SK-N-SH (cell line): ENCODE data around the gene FAM118A. TPM values are rescaled to one million over a fixed set of nuclear protein-coding genes. Genes with fewer than 3 reads are reported as not detected.

Source experiments
- CTCF ChIA-PET: fragments of 300-600, 350-600 bp; formaldehyde crosslinking; extraction: SDS; loops from one replicate; lab custom pipeline; 2021; lab: Yijun Ruan, JAX
- POLR2A ChIA-PET: fragments of 350-600 bp; sonication (Branson Sonifier 250); formaldehyde crosslinking; extraction: SDS; loops from one replicate; lab custom pipeline; 2020; ENCODE audit warnings: antibody characterized with exemption, inconsistent platforms; lab: Yijun Ruan, JAX
- DNase-seq: peaks from one replicate; pipeline ENCODE4 v3.0.0; 2012
- H2AFZ ChIP-seq: fragments of 200-600 bp; sonication (generic); 2 replicates; pipeline ENCODE4 v1.8.1; 2016; ENCODE audit warnings: antibody characterized with exemption, mild to moderate bottlenecking, low read depth
- H3F3A ChIP-seq: fragments of 200-600 bp; sonication (generic); replicated peaks from 2 replicates; pipeline ENCODE3; 2016; ENCODE audit warnings: antibody characterized with exemption, mild to moderate bottlenecking; ENCODE audit not compliant: insufficient read depth
- H3K27ac ChIP-seq, 2 experiments: fragments of 200-500 bp in 1 of 2; fragments of 200-600 bp in 1 of 2; sonication (Bioruptor generic) in 1 of 2; sonication (generic), shearing (Covaris generic) in 1 of 2; 2 replicates each; pipeline versions ENCODE4 v1.5.1 to v1.6.1; 2014 to 2016; ENCODE audit warnings: low read depth in 2 of 2, inconsistent platforms in 1 of 2, low read length in 1 of 2, mild to moderate bottlenecking in 1 of 2, mixed read lengths in 1 of 2
- H3K27me3 ChIP-seq: fragments of 200-600 bp; sonication (generic), shearing (Covaris generic); 2 replicates; pipeline ENCODE4 v1.6.1; 2016; ENCODE audit warnings: mixed run types; ENCODE audit not compliant: insufficient read depth
- H3K36me3 ChIP-seq, 2 experiments: fragments of 200-500 bp in 1 of 2; fragments of 200-600 bp in 1 of 2; sonication (Bioruptor generic) in 1 of 2; sonication (generic) in 1 of 2; replicated peaks in 1 of 2; 2 replicates each; pipeline versions ENCODE3 to v1.5.1; 2014 to 2016; ENCODE audit warnings: low read length in 1 of 2, mild to moderate bottlenecking in 1 of 2; ENCODE audit not compliant: insufficient read depth in 2 of 2, control insufficient read depth in 1 of 2
- H3K4me1 ChIP-seq, 2 experiments: fragments of 200-500 bp in 1 of 2; fragments of 200-600 bp in 1 of 2; sonication (Bioruptor generic) in 1 of 2; sonication (generic), shearing (Covaris generic) in 1 of 2; 2 replicates each; pipeline versions ENCODE4 v1.5.1 to v1.6.1; 2014 to 2016; ENCODE audit warnings: low read depth in 1 of 2, low read length in 1 of 2, mixed run types in 1 of 2; ENCODE audit not compliant: insufficient read depth in 2 of 2, control insufficient read depth in 1 of 2
- H3K4me2 ChIP-seq: fragments of 200-600 bp; sonication (generic), shearing (Covaris generic); 2 replicates; pipeline ENCODE4 v1.6.1; 2017; ENCODE audit warnings: mixed run types
- H3K4me3 ChIP-seq, 2 experiments: fragments of 200-500 bp in 1 of 2; fragments of 200-600 bp in 1 of 2; sonication (Bioruptor generic) in 1 of 2; sonication (generic), shearing (Covaris generic) in 1 of 2; 2 replicates each; pipeline versions ENCODE4 v1.5.1 to v1.8.1; 2014 to 2016; ENCODE audit warnings: low read depth in 2 of 2, inconsistent platforms in 1 of 2, low read length in 1 of 2, mild to moderate bottlenecking in 1 of 2, mixed read lengths in 1 of 2, moderate library complexity in 1 of 2
- H3K79me2 ChIP-seq: fragments of 200-600 bp; sonication (generic); 2 replicates; pipeline ENCODE4 v1.8.1; 2017; ENCODE audit warnings: mild to moderate bottlenecking; ENCODE audit not compliant: insufficient read depth
- H3K9ac ChIP-seq: fragments of 200-600 bp; sonication (generic); 2 replicates; pipeline ENCODE4 v1.6.1; 2017; ENCODE audit warnings: mixed run types
- H3K9me2 ChIP-seq: fragments of 200-600 bp; sonication (generic); 2 replicates; pipeline ENCODE4 v1.6.1; 2017; ENCODE audit warnings: mixed run types
- H3K9me3 ChIP-seq: fragments of 200-600 bp; sonication (generic); 2 replicates; pipeline ENCODE4 v1.6.1; 2017; ENCODE audit warnings: mixed run types, mild to moderate bottlenecking, moderate library complexity
- H4K20me1 ChIP-seq: fragments of 200-600 bp; sonication (generic); 2 replicates; pipeline ENCODE4 v1.6.1; 2017; ENCODE audit warnings: mild to moderate bottlenecking, mixed run types; ENCODE audit not compliant: insufficient read depth
- CHD2 ChIP-seq: fragments of 150-350 bp; IDR thresholded peaks from 2 replicates; pipeline ENCODE4 v1.6.1; 2018; ENCODE audit warnings: low read length; ENCODE audit not compliant: partially characterized antibody
- CTCF ChIP-seq: fragments of 200-600 bp; sonication (generic); IDR thresholded peaks from 2 replicates; pipeline ENCODE4 v1.6.1; 2017; ENCODE audit warnings: antibody characterized with exemption, mild to moderate bottlenecking, moderate library complexity
- EZH2phosphoT487 ChIP-seq: fragments of 200-600 bp; sonication (generic); IDR thresholded peaks from 2 replicates; pipeline ENCODE4 v1.6.1; 2017; ENCODE audit warnings: low read depth, mixed run types, mild to moderate bottlenecking, antibody characterized with exemption, moderate library complexity, borderline replicate concordance
- FOSL2 ChIP-seq: IDR thresholded peaks from 2 replicates; pipeline ENCODE4 v1.4.0; 2012; ENCODE audit warnings: low read depth, mild to moderate bottlenecking, moderate library complexity, borderline replicate concordance
- FOXM1 ChIP-seq: IDR thresholded peaks from 2 replicates; pipeline ENCODE4 v1.4.0; 2012; ENCODE audit warnings: low read depth, mild to moderate bottlenecking
- GABPA ChIP-seq: IDR thresholded peaks from 2 replicates; pipeline ENCODE4 v1.4.0; 2012; ENCODE audit warnings: low read depth, mild to moderate bottlenecking
- GATA2 ChIP-seq: sonication (generic); formaldehyde crosslinking; IDR thresholded peaks from 2 replicates; pipeline ENCODE4 v1.5.0; 2020; ENCODE audit warnings: mild to moderate bottlenecking, missing genetic modification reagents
- JUND ChIP-seq: IDR thresholded peaks from 2 replicates; pipeline ENCODE4 v1.4.0; 2012
- MEF2A ChIP-seq: IDR thresholded peaks from 2 replicates; pipeline ENCODE4 v1.4.0; 2012; ENCODE audit warnings: low read depth, borderline replicate concordance
- NRF1 ChIP-seq: IDR thresholded peaks from 2 replicates; pipeline ENCODE4 v1.6.1; 2012; ENCODE audit warnings: low read depth, mild to moderate bottlenecking, low read length
- PBX3 ChIP-seq: IDR thresholded peaks from 2 replicates; pipeline ENCODE4; 2012
- RAD21 ChIP-seq: IDR thresholded peaks from 2 replicates; pipeline ENCODE4 v1.6.1; 2012; ENCODE audit warnings: mild to moderate bottlenecking, low read length
- REST ChIP-seq: IDR thresholded peaks from 2 replicates; pipeline ENCODE4 v1.6.1; 2012; ENCODE audit warnings: mild to moderate bottlenecking, low read depth, low read length, moderate library complexity
- RXRA ChIP-seq: IDR thresholded peaks from 2 replicates; pipeline ENCODE4 v1.4.0; 2012; ENCODE audit warnings: low read depth, mild to moderate bottlenecking, borderline replicate concordance
- SIN3A ChIP-seq: IDR thresholded peaks from 2 replicates; pipeline ENCODE4 v1.6.1; 2012; ENCODE audit warnings: low read depth, mild to moderate bottlenecking, low read length, moderate library complexity, borderline replicate concordance
- TAF1 ChIP-seq: IDR thresholded peaks from 2 replicates; pipeline ENCODE4 v1.6.1; 2012; ENCODE audit warnings: low read depth, mild to moderate bottlenecking, low read length, moderate library complexity, borderline replicate concordance
- USF1 ChIP-seq: IDR thresholded peaks from 2 replicates; pipeline ENCODE4 v1.4.0; 2012; ENCODE audit warnings: low read depth, borderline replicate concordance
- ZBTB33 ChIP-seq: IDR thresholded peaks from 2 replicates; pipeline ENCODE4 v1.4.0; 2012; ENCODE audit warnings: low read depth, borderline replicate concordance
- WGBS: methylation state at CpG from one replicate; pipeline ENCODE4 v1.1.6; 2017; ENCODE audit warnings: low lambda C conversion rate; 5-methylcytosine and 5-hydroxymethylcytosine counted together
- polyA plus RNA-seq, 3 experiments: library from polyadenylated mRNA; depleted of rRNA; stranded (reverse); fragments of >200 nt; gene quantifications; 2 replicates each; pipeline ENCODE4 v1.2.3, GENCODE V29; 2012

The FAM118A gene
- polyA plus RNA-seq, 1 of the 3 experiments (the other 2 are of a cell fraction) = 11.3 TPM

GRCh38 chr22:45280587-45280980, 29.1 kb upstream of the FAM118A start:
- no peak overlapping the region for H3K27ac ChIP-seq
- peaks cover 6% of the 10 kb centered on the region; the same call in 1 of the 2 replicates for H3K27me3 ChIP-seq
- no peaks in the 10 kb centered on the region for H3K9me2 ChIP-seq
- no peak overlapping the region for H3K4me3 ChIP-seq
- CTCF ChIA-PET = no interaction called here
- no peaks in the 10 kb centered on the region for H3K9me3 ChIP-seq
- POLR2A ChIA-PET = no interaction called here
- no peak overlapping the region for H3K4me2 ChIP-seq
- no peak overlapping the region for H3K9ac ChIP-seq
- peaks cover 0 to 3% of the 10 kb centered on the region in 2 experiments; a peak in 1 of 4 replicates for H3K4me1 ChIP-seq
- H3F3A ChIP-seq = no peaks in the 10 kb centered on the region
- no peaks in the 10 kb centered on the region for H4K20me1 ChIP-seq
- TF ChIP-seq RAD21 = no peak
- TF ChIP-seq CTCF = no peak
- TF ChIP-seq, all 33 proteins: peak for 0
- Histone ChIP-seq H2AFZ (no peak overlapping the region), H3K79me2 (no peaks in the 10 kb centered on the region), H3K36me3 (no peaks in the 10 kb centered on the region)
- no peak for DNase-seq
- 85% methylated on average over 3 of the region's 3 CpGs for WGBS

GRCh38 chr22:45281010-45281409, 28.7 kb upstream of the FAM118A start:
- Histone ChIP-seq H3K79me2 (no peaks in the 10 kb centered on the region), H3K27ac (no peak overlapping the region), H3K9me2 (no peaks in the 10 kb centered on the region), H3K4me1 (peaks cover 0 to 3% of the 10 kb centered on the region in 2 experiments; a peak in 1 of 4 replicates), H2AFZ (no peak overlapping the region), H3K27me3 (peaks cover 6% of the 10 kb centered on the region; the same call in 1 of the 2 replicates), H4K20me1 (no peaks in the 10 kb centered on the region), H3K9ac (no peak overlapping the region), H3K4me3 (no peak overlapping the region), H3K9me3 (no peaks in the 10 kb centered on the region), H3K36me3 (no peaks in the 10 kb centered on the region), H3K4me2 (no peak overlapping the region), H3F3A (no peaks in the 10 kb centered on the region)
- ChIA-PET POLR2A (no interaction called here), CTCF (no interaction called here)
- WGBS = 66% methylated on average over 3 of the region's 3 CpGs
- no peak for DNase-seq
- TF ChIP-seq GABPA = no peak
- TF ChIP-seq PBX3 = no peak
- TF ChIP-seq GATA2 (CRISPR knock-in tag) = no peak
- no peak for TF ChIP-seq MEF2A
- TF ChIP-seq NRF1 = no peak
- no peak for TF ChIP-seq JUND
- TF ChIP-seq CHD2 = no peak
- TF ChIP-seq ZBTB33 = no peak
- no peak for TF ChIP-seq EZH2phosphoT487
- no peak for TF ChIP-seq REST
- TF ChIP-seq SIN3A = no peak
- TF ChIP-seq RXRA = no peak
- TF ChIP-seq TAF1 = no peak
- TF ChIP-seq FOSL2 = no peak
- TF ChIP-seq FOXM1 = no peak
- no peak for TF ChIP-seq USF1
